HG03196 (cell line): ENCODE data around the gene SERPINA9.
"Not testable (repeated sequence)": the region's sequence is repeated elsewhere in the genome, so short reads cannot be mapped to it uniquely, and the experiment has no call there.

Source experiments
- ATAC-seq: cut with Tn5 transposase; IDR thresholded peaks from one replicate; pipeline ENCODE4 v1.9.1; 2021; ENCODE audit not compliant: unreplicated experiment

Gene SERPINA9

DNA sequence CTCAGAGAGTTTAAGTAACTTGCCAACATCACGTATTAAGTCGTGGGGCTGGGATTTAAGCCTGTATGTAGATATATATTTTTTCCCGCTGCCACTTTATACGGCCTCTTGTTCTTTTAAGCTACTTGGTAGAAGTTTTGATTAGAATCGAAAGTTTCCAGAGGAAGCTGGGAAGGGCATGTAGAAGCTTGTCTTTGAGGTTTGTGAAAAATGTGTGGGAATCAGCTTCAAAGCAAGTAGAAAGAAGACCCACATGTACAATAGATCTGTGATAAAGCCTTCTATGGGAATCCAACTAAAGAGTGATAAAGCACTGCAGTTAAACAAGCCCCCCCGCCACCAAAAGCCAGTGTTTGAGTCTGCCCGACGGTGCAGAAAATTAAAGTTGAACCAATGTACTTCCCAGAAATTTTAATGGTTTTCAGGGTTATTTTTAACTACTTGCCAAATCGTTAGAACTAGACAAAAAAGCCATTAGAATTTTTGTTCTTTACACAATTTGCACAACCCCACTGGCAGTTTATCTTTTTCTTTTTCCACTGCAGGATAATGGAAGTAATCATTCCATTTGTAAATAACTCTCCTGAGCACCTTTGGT lies 48.9 kb downstream of the SERPINA9 start:
- no peak for ATAC-seq

DNA sequence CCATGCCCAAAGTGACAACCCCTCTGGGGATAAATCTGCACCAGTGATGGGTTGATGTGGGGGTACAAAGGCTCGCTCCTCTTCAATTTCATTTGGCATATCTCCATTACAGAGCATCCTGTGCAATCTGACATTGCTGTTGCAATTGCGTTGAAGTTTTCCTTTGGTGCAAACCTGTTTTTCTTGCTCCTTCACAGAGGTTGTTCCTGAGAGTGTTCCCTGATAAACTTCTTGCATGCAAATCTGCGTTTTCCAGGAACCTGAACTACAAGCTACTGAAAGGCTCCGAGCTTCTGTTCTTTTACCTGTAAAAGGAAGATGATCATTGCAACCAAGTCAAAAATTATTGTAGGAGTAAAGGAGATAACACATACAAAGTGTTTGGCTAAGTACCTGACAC lies 49.5 kb downstream of the SERPINA9 start:
- no peak for ATAC-seq

DNA sequence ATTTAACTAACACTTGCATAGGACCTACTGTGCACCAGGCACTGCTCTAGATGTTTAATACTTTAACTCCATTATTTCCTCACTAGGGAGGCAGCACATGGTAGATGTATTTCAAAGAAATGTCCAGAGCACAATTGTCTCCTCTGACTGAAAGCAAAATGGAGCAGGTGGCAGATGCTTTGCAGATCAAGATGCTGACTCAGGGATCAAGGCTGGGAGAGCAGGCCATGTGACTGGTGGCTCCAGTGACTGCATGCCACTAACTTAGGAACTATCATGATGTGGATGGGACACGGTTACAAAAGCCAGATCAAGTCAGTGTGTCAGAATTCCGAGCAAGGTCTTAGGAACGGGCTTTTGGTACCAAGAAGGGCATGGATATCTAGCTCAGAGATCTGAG lies 51.6 kb downstream of the SERPINA9 start:
- no peak for ATAC-seq

DNA sequence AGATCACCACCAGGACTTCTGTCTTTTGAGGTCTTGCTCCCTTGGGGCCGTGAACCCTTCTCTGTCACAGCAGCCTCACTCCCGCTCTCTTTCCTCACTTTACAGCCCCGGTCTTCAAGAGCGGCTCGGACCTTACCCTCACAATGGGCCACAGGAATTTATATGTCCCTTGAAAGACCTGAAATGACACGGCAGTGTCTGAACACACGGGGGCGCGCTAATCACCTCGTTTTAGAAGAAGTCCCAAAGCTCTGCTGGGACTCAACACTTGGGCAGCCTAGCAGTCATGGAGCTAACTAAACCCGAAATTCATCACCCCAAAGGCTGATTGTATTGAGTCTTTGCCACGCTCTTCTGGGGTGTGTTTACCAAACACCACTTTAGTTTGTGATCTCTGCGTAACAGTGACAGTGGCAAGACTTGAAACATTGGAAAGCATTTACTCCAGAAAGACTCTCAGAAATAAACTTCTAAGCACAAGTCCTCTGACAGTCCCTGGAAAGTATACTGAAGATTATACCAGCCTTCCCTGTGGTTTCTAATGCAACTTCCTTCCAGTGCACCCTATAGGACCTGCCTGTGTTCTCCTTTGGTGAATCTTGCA lies 52.4 kb downstream of the SERPINA9 start:
- no peak for ATAC-seq

DNA sequence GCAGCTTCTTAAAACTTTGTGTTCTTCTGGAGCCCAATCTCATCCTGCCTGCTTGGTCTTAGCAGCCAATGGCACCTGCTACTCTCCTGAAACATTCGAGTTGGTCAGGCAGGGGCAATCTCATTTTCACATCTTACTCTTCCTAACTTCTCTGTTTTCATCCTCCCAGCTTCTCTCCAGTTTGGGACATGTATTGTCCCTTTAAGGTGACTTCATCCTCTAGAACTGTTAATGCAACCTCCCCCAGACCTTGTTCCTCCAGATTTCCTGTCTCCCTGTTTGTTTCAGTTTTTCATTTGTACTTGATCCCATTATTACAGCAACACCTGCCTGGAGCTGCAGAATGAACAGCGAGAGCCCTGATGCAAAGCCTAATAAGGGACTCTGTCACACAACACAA lies 54.7 kb downstream of the SERPINA9 start:
- no peak for ATAC-seq

DNA sequence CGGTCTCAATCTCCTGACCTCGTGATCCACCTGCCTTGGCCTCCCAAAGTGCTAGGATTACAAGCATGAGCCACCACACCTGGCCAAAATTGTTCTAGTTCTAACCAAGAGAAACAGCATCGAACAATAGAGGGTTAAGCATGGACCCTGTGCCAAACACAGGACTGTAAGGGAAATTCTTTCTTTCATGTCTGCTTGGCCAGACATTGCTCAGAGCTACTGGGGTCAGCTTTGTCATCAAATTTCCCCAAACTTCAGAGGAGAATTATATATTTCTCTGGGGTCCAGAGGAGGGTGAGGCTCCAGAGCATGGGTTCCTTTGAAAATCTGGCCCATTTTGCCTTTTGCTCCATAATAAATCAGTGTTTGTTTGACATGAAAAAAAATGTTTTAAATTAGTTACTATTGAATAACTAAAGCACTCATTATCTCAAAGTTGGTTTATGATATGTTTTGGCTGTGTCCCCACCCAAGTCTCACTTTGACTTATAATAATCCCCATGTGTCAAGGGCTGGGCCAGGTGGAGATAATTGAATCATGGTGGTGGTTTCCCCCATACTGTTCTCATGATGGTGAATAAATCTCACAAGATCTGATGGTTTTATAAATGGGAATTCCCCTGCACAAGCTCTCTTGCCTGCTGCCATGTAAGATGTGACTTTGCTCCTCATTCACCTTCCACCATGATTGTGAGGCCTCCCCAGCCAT lies 58.3 kb downstream of the SERPINA9 start:
- not testable (repeated sequence) for ATAC-seq
